SK-N-MC (cell line): ENCODE results near the gene HENMT1.

Experiments
- EZH2 ChIP-seq: fragments of 200-600 bp; sonication (generic); IDR thresholded peaks from one replicate; pipeline ENCODE4 v1.6.1; 2017; ENCODE audit warnings: antibody characterized with exemption
- FOXP2 ChIP-seq: optimal IDR thresholded peaks from 2 replicates; pipeline ENCODE3; 2011; ENCODE audit warnings: mild to moderate bottlenecking, moderate library complexity; ENCODE audit not compliant: insufficient read depth; ENCODE audit errors: extremely low read length, control extremely low read depth
- POLR2AphosphoS5 ChIP-seq: IDR thresholded peaks from 2 replicates; pipeline ENCODE4 v1.6.1; 2012; ENCODE audit warnings: mild to moderate bottlenecking, low read depth, low read length, borderline replicate concordance

- TF ChIP-seq EZH2: no peak
- TF ChIP-seq POLR2AphosphoS5: no peak
- TF ChIP-seq FOXP2: no peak
These were observed 4.9 kb upstream of the HENMT1 start for GRCh38 chr1:108665771-108666170.
